ENCODE measurements around the gene BTBD9. TPM values are rescaled to one million over a fixed set of nuclear protein-coding genes. Genes with fewer than 3 reads are reported as not detected.

Gene BTBD9
- total and polyA plus RNA-seq, 10 donors, result 1.2 to 43.1 (median 27.8) TPM

DNA sequence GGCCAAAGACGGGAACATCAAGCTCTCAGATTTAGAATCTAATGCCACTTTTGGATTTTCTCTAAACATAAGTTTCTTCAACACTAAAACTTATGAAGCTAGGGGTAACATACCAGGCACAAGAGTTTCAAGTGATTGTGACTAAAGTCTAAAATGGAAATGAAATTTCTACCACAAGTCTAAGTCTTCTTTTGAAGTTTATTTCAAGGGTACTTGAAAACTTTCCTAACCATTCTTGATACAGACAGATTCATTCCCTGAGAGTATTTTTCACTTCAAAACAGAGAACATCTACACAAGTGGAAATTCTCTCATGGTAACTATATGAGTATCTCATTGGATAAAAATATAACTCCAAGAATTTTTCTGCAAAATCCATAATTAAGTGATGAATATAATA lies 56.2 kb downstream of the BTBD9 start:
- Histone ChIP-seq H3K27ac (no peak overlapping the region), H3K9me3 (no peaks in the 10 kb centered on the region), H3K4me1 (no peaks in the 10 kb centered on the region), H3K36me3 (peaks cover 0 to 58% (median 8%) of the 10 kb centered on the region in 6 donors), H3K4me3 (no peak overlapping the region), H3K27me3 (replicated peaks in 1 of 7) (no peaks in the 10 kb centered on the region)
- WGBS, 5 donors, result 90 to 97% (median 95%) methylated on average over 1 of the region's 1 CpG
- TF ChIP-seq, protein P1, sequence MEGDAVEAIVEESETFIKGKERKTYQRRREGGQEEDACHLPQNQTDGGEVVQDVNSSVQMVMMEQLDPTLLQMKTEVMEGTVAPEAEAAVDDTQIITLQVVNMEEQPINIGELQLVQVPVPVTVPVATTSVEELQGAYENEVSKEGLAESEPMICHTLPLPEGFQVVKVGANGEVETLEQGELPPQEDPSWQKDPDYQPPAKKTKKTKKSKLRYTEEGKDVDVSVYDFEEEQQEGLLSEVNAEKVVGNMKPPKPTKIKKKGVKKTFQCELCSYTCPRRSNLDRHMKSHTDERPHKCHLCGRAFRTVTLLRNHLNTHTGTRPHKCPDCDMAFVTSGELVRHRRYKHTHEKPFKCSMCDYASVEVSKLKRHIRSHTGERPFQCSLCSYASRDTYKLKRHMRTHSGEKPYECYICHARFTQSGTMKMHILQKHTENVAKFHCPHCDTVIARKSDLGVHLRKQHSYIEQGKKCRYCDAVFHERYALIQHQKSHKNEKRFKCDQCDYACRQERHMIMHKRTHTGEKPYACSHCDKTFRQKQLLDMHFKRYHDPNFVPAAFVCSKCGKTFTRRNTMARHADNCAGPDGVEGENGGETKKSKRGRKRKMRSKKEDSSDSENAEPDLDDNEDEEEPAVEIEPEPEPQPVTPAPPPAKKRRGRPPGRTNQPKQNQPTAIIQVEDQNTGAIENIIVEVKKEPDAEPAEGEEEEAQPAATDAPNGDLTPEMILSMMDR (IDR thresholded peaks at IDR 0.05 in 8 of 11, conservative IDR thresholded peaks at IDR 0.05 in 3 of 11), result no peak
- TF ChIP-seq POLR2AphosphoS5 (IDR thresholded peaks at IDR 0.05) (no peak), POLR2A (IDR thresholded peaks at IDR 0.05) (no peak)
- intact Hi-C loops (cut with DNase I; ENCODE audit: low total_unique reads), result no loop called here
- DNase-seq, result no peak

DNA sequence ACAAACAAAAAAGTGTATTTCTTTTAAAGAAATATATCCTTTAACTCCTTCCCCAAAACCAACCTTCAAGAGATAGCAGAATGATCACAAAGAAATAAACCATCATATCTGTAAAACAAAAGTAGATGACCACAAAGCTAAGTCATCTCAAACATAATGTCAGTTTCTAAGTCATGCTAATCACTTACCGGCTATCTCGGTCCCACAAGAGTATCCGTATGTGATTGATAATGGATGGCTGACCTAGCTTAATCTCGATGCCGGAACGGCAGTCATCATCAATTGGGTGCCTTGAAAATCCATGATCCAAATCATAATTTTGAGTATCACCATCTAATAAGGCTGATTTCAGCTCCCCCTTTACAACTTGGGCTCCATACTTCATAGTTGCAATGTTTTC lies 59.7 kb downstream of the BTBD9 start:
- no peak overlapping the region for H3K4me3 ChIP-seq
- no peak for DNase-seq
- intact Hi-C loops (cut with DNase I; ENCODE audit: low total_unique reads), result no loop called here
- WGBS, 5 donors, result 96 to 98% (median 96%) methylated on average over 6 of the region's 6 CpGs
- no peak overlapping the region for H3K27ac ChIP-seq
- no peaks in the 10 kb centered on the region for H3K4me1 ChIP-seq
- no peak for TF ChIP-seq POLR2A (IDR thresholded peaks at IDR 0.05)
- no peak for TF ChIP-seq POLR2AphosphoS5 (IDR thresholded peaks at IDR 0.05)
- TF ChIP-seq, protein P1 (IDR thresholded peaks at IDR 0.05 in 8 of 11, conservative IDR thresholded peaks at IDR 0.05 in 3 of 11), result no peak
- no peaks in the 10 kb centered on the region for H3K9me3 ChIP-seq
- no peaks in the 10 kb centered on the region for H3K27me3 ChIP-seq (replicated peaks in 1 of 7)
- peaks cover 0 to 63% (median 8%) of the 10 kb centered on the region in 6 donors for H3K36me3 ChIP-seq

DNA sequence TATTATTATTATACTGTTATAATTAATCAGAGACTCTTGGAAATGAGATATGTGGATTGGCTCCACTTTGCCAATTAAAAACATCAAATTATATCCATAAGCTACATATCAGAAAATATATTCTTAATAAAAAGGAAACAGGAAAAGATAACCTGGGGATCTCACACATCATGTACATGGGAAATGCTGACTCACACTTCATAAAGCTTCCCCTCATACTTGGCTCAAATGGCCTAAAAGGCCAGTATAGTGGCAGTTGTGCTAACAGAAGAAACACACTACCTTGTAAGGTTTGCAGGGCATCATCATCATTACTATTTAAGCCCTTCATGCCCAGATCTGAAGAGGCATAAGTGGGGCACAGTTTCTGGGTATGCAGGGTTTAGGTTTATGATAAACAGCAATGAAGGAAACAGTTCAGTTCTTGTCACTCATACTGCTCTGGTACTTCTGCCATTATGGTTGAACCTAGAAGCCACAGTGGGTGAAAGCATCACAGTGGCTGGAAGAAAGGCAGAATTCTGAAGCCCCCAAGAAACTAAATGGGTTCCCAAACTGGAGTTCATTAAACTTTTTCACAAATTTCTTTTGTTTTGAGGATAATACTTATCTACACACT lies 60.6 kb downstream of the BTBD9 start:
- no peak overlapping the region for H3K27ac ChIP-seq
- no peaks in the 10 kb centered on the region for H3K9me3 ChIP-seq
- no peaks in the 10 kb centered on the region for H3K4me1 ChIP-seq
- TF ChIP-seq, protein P1 (IDR thresholded peaks at IDR 0.05 in 8 of 11, conservative IDR thresholded peaks at IDR 0.05 in 3 of 11), result no peak
- TF ChIP-seq POLR2A (IDR thresholded peaks at IDR 0.05) (no peak), POLR2AphosphoS5 (IDR thresholded peaks at IDR 0.05) (no peak)
- no peak overlapping the region for H3K4me3 ChIP-seq
- intact Hi-C loops (cut with DNase I; ENCODE audit: low total_unique reads), result no loop called here
- no peak for DNase-seq
- no peaks in the 10 kb centered on the region for H3K27me3 ChIP-seq (replicated peaks in 1 of 7)
- peaks cover 0 to 54% (median 6%) of the 10 kb centered on the region in 6 donors for H3K36me3 ChIP-seq

DNA sequence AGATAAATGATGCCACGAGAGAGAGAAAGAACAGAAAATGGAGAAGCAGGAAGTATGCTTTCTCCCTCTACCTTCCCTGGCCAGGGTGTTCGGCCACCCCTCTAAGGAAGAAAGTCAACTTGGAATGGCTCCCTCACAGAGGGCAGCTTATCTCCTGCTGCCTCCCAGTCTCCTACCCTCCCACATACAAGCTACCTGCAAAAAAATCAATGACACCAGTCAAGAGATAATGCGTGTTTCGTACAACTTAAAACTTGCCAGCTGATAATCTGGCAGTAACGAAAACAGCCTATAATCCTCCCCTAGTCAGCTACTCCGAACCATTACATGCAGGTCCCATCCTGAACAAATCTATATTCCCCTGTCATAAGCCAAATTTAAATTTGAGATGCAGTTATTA lies 61.7 kb downstream of the BTBD9 start:
- Histone ChIP-seq H3K36me3 (peaks cover 0 to 49% (median 6%) of the 10 kb centered on the region in 6 donors), H3K9me3 (no peaks in the 10 kb centered on the region), H3K27ac (no peak overlapping the region), H3K27me3 (replicated peaks in 1 of 7) (no peaks in the 10 kb centered on the region), H3K4me3 (no peak overlapping the region), H3K4me1 (peaks cover 0 to 3% (median under 1%) of the 10 kb centered on the region in 6 donors)
- 77 to 94% (median 89%) methylated on average over 6 of the region's 6 CpGs for WGBS, 5 donors
- DNase-seq, result no peak
- intact Hi-C loops (cut with DNase I; ENCODE audit: low total_unique reads), result no loop called here
- TF ChIP-seq POLR2AphosphoS5 (IDR thresholded peaks at IDR 0.05), result no peak
- no peak for TF ChIP-seq POLR2A (IDR thresholded peaks at IDR 0.05)
- TF ChIP-seq, protein P1 (IDR thresholded peaks at IDR 0.05 in 8 of 11, conservative IDR thresholded peaks at IDR 0.05 in 3 of 11), result no peak
